ENCODE measurements around the gene FAM98C. TPM values are rescaled to one million over a fixed set of nuclear protein-coding genes. Genes with fewer than 3 reads are reported as not detected.
"Not testable (repeated sequence)": the region's sequence is repeated elsewhere in the genome, so short reads cannot be mapped to it uniquely, and the experiment has no call there.

The FAM98C gene
- total RNA-seq, 2 donors from 2014 or later: 19.9 to 59.5 TPM

- H3K27ac ChIP-seq: peak overlapping the region; percentile 83 to 85
These were observed 298 bp upstream of the FAM98C start for GRCh38 chr19:38402623-38402966.

GRCh38 chr19:38404858-38405257, 2.0 kb downstream of the FAM98C start:
- Histone ChIP-seq H3K27me3 (replicated peaks; ENCODE audit: insufficient read depth) (no peaks in the 10 kb centered on the region), H3K27ac (no peak overlapping the region), H3K9me3 (no peaks in the 10 kb centered on the region), H3K4me1 (replicated peaks) (no peaks in the 10 kb centered on the region), H3K36me3 (no peaks in the 10 kb centered on the region), H3K4me3 (no peak overlapping the region)
- intact Hi-C loops (cut with DNase I): loop anchor here (5.0 to 10.0 kb wide), 4 partner anchors 212 to 530 kb away; partner anchors contain the start of genes EIF3K, MAP4K1, MRPS12 and SARS2
- DNase-seq (ENCODE audit: low spot score): no peak
- WGBS: 98% methylated on average over 6 of the region's 6 CpGs
- TF ChIP-seq CTCF (IDR thresholded peaks at IDR 0.05) (no peak), POLR2AphosphoS5 (IDR thresholded peaks at IDR 0.05) (no peak), POLR2A (IDR thresholded peaks at IDR 0.05) (no peak)

More at GRCh38 chr19:38402623-38402966, 298 bp upstream of the FAM98C start:
- no peak for TF ChIP-seq POLR2A (IDR thresholded peaks at IDR 0.05)
- TF ChIP-seq POLR2AphosphoS5 (IDR thresholded peaks at IDR 0.05): no peak
- TF ChIP-seq CTCF (IDR thresholded peaks at IDR 0.05): no peak
- DNase-seq (ENCODE audit: low spot score): no peak
- no peaks in the 10 kb centered on the region for H3K9me3 ChIP-seq
- intact Hi-C loops (cut with DNase I): loop anchor here (5.0 to 10.0 kb wide), 4 partner anchors 215 to 532 kb away; partner anchors contain the start of genes EIF3K, MAP4K1, MRPS12 and SARS2
- H3K4me3 ChIP-seq: peak overlapping the region; percentile 83 to 86
- 1% methylated on average over 18 of the region's 18 CpGs for whole genome bisulfite sequencing
- no peaks in the 10 kb centered on the region for H3K4me1 ChIP-seq (replicated peaks)
- H3K27me3 ChIP-seq (replicated peaks; ENCODE audit: insufficient read depth): peaks cover 8% of the 10 kb centered on the region
- no peaks in the 10 kb centered on the region for H3K36me3 ChIP-seq

GRCh38 chr19:38405276-38405675, 2.4 kb downstream of the FAM98C start:
- DNase-seq (ENCODE audit: low spot score): no peak
- WGBS: 84% methylated on average over 8 of the region's 8 CpGs
- Histone ChIP-seq H3K9me3 (no peaks in the 10 kb centered on the region), H3K36me3 (no peaks in the 10 kb centered on the region), H3K27ac (no peak overlapping the region), H3K27me3 (replicated peaks; ENCODE audit: insufficient read depth) (no peaks in the 10 kb centered on the region), H3K4me3 (no peak overlapping the region), H3K4me1 (replicated peaks) (no peaks in the 10 kb centered on the region)
- intact Hi-C loops (cut with DNase I): loop anchor here (10.0 kb wide), 1 partner anchor 530 kb away; the partner anchor contains the start of genes MRPS12 and SARS2
- no peak for TF ChIP-seq POLR2AphosphoS5 (IDR thresholded peaks at IDR 0.05)
- TF ChIP-seq CTCF (IDR thresholded peaks at IDR 0.05): no peak
- no peak for TF ChIP-seq POLR2A (IDR thresholded peaks at IDR 0.05)

GRCh38 chr19:38409631-38410133, 6.8 kb downstream of the FAM98C start:
- Histone ChIP-seq H3K27ac (no peak overlapping the region), H3K27me3 (replicated peaks; ENCODE audit: insufficient read depth) (no peaks in the 10 kb centered on the region), H3K9me3 (no peaks in the 10 kb centered on the region), H3K4me3 (no peak overlapping the region), H3K36me3 (no peaks in the 10 kb centered on the region), H3K4me1 (replicated peaks) (no peaks in the 10 kb centered on the region)
- WGBS: 48% methylated on average over 7 of the region's 7 CpGs
- TF ChIP-seq POLR2A (IDR thresholded peaks at IDR 0.05) (no peak), CTCF (IDR thresholded peaks at IDR 0.05) (no peak)
- intact Hi-C loops (cut with DNase I): loop anchor here (10.0 kb wide), 1 partner anchor 525 kb away; the partner anchor contains the start of genes MRPS12 and SARS2
- DNase-seq (ENCODE audit: low spot score): no peak

GRCh38 chr19:38410407-38410806, 7.5 kb downstream of the FAM98C start:
- intact Hi-C loops (cut with DNase I); H3K27ac ChIP-seq; H3K27me3 ChIP-seq (replicated peaks; ENCODE audit: insufficient read depth); H3K4me3 ChIP-seq; H3K9me3 ChIP-seq; H3K4me1 ChIP-seq (replicated peaks); DNase-seq (ENCODE audit: low spot score); H3K36me3 ChIP-seq: not testable (repeated sequence)
- WGBS: 82% methylated on average over 6 of the region's 6 CpGs

Data from prostate gland (tissue), 2 donors.